ENCODE measurements around the gene HOXA5. TPM values are rescaled to one million over a fixed set of nuclear protein-coding genes. Genes with fewer than 3 reads are reported as not detected.

HOXA5 gene
- total and polyA plus RNA-seq, 8 donors: 2.9 to 53.1 (median 10.7) TPM

DNA sequence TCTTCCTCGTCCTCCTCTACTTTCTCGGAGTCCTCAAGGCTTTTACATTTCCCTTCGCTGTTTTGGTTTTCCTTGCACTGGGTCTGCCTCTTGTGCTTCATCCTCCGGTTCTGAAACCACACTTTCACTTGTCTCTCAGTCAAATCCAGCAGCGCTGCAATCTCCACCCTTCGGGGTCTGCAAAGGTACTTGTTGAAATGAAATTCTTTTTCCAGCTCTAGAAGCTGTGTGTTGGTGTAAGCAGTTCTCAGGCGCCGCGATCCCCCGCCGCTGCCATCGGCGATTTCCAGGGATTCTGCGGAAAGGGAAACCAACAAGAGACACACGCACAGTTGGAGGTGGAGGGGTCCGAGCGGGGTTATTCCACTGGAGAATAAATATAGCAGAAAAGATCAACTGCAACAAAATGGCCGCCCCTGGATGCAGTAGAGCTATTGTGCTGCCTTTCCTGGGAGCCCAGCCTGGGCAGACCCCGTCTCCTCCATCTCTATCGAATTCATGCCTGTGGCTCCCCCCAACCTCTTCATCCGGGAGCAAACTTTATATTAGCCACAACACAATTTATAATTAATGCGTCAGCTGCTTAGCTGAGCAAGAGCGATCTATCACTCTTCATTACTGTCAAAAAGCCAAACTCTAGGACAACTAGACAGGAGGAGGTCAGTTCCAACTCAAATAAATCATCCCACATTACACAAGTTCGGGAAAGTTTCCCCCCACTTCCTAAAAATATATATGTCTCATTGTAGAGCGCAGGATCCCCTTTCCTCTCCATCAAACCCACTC lies 42.1 kb downstream of the HOXA5 start:
- Histone ChIP-seq H3K36me3 (no peaks in the 10 kb centered on the region), H3K4me3 (peak overlapping the region; percentile 41 to 81 (median 52)), H3K27me3 (peaks cover 3 to 99% (median 74%) of the 10 kb centered on the region in 3 donors), H3K4me1 (peaks cover 8 to 54% (median 33%) of the 10 kb centered on the region in 4 donors), H3K27ac (peak overlapping the region; percentile 86 to 99 (median 94)), H3K9me3 (peaks cover 0 to under 1% (median 0%) of the 10 kb centered on the region in 4 donors)
- DNase-seq: peak in 1 of 2 donors; percentile 87
- 25 to 38% (median 35%) methylated on average over 25 of the region's 25 CpGs for WGBS, 5 donors
- peak in 2 of 3 donors; percentile 3 to 11 for TF ChIP-seq POLR2AphosphoS5 (IDR thresholded peaks at IDR 0.05)
- TF ChIP-seq EP300 (IDR thresholded peaks at IDR 0.05): no peak
- TF ChIP-seq, protein P1, sequence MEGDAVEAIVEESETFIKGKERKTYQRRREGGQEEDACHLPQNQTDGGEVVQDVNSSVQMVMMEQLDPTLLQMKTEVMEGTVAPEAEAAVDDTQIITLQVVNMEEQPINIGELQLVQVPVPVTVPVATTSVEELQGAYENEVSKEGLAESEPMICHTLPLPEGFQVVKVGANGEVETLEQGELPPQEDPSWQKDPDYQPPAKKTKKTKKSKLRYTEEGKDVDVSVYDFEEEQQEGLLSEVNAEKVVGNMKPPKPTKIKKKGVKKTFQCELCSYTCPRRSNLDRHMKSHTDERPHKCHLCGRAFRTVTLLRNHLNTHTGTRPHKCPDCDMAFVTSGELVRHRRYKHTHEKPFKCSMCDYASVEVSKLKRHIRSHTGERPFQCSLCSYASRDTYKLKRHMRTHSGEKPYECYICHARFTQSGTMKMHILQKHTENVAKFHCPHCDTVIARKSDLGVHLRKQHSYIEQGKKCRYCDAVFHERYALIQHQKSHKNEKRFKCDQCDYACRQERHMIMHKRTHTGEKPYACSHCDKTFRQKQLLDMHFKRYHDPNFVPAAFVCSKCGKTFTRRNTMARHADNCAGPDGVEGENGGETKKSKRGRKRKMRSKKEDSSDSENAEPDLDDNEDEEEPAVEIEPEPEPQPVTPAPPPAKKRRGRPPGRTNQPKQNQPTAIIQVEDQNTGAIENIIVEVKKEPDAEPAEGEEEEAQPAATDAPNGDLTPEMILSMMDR (IDR thresholded peaks at IDR 0.05): no peak
- intact Hi-C loops (cut with DNase I; ENCODE audit: low total_unique reads): no loop called here

DNA sequence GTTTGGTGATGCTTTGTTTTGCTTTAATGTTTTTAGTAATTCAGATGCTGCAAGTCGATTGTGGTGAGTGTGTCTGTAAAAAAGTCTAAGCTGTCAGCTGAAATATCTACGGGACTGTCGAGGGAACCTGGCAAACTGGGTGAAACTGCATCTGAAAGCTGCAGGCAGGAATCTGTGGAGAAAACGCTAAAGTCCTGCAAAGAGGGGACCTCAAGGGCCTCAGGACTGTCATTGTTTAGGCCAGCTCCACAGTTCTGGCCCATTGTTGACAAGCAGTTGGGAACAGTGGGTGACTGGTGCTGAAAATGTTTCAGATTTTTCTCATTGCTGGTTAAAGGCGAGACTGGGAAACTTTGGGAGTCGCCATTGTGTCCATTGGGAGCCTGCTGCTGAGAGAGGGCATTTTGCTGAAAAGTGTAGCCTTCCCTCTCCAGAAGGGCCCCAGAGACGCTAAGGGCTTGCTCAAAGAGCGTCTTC lies 42.7 kb downstream of the HOXA5 start:
- H3K36me3 ChIP-seq: no peaks in the 10 kb centered on the region
- H3K9me3 ChIP-seq: no peaks in the 10 kb centered on the region
- peak overlapping the region; percentile 72 to 99 (median 94) for H3K27ac ChIP-seq
- 42 to 70% (median 55%) methylated on average over 8 of the region's 8 CpGs for WGBS, 5 donors
- intact Hi-C loops (cut with DNase I; ENCODE audit: low total_unique reads): no loop called here
- DNase-seq: peak in 1 of 2 donors; percentile 61
- peak overlapping the region; percentile 41 to 81 (median 52) for H3K4me3 ChIP-seq
- H3K4me1 ChIP-seq: peaks cover 8 to 53% (median 33%) of the 10 kb centered on the region in 4 donors
- peaks cover 0 to 99% (median 75%) of the 10 kb centered on the region in 3 donors for H3K27me3 ChIP-seq
- TF ChIP-seq POLR2AphosphoS5 (IDR thresholded peaks at IDR 0.05) (no peak), EP300 (IDR thresholded peaks at IDR 0.05) (no peak), POLR2A (IDR thresholded peaks at IDR 0.05) (no peak)
- TF ChIP-seq, protein P1 (IDR thresholded peaks at IDR 0.05): no peak

DNA sequence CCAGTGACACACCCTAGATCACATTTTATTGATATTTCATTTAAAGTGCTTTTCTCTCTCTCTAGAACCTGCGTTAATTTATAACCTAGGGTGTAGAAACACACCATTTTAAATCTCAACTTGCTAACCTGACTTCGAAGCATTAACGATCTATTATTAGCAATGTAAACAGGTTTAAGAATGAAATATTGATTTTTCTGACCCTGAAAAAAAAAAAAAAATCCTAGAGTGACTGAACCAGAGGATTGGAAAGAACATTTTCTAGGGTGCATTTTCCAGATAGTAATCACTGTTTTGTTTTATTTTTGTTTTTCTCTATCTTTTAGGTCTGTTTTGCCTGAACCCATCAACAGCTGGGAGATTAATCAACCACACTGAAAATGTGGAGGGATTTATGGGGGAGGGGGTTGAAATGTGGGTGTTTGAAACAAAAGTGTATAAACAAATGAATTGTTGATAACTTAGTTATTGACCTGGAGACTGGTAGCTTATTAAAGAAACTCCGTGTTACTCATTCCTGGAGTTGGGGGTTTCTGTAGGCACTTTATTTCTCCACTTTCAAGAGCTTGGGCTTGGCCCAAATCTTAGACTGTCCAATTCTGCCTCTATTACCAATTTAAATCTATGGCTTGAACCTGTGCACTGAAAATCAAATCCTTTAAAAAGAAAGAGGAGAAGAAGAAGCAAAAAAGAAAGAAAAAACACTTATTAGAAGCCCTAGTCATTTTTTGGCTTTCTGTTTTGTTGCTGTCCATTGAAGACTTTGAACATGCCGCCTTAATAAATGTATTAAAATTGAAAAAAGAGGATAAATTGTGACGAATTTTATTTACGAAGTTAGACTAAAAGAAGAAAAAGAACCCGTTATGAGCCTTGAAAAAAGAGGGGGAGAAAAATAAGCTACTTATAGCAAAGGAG lies 43.8 kb downstream of the HOXA5 start:
- Histone ChIP-seq H3K36me3 (no peaks in the 10 kb centered on the region), H3K27ac (peak overlapping the region in 4 of 5 donors; percentile 86 to 99 (median 95)), H3K4me1 (peaks cover 8 to 44% (median 30%) of the 10 kb centered on the region in 4 donors), H3K27me3 (peaks cover 0 to 99% (median 78%) of the 10 kb centered on the region in 3 donors), H3K4me3 (peak overlapping the region in 3 of 4 donors; percentile 69 to 81 (median 72)), H3K9me3 (no peaks in the 10 kb centered on the region)
- no peak for TF ChIP-seq EP300 (IDR thresholded peaks at IDR 0.05)
- TF ChIP-seq POLR2A (IDR thresholded peaks at IDR 0.05): no peak
- TF ChIP-seq, protein P1 (IDR thresholded peaks at IDR 0.05): no peak
- no peak for TF ChIP-seq POLR2AphosphoS5 (IDR thresholded peaks at IDR 0.05)
- peak in 1 of 2 donors; percentile 22 for DNase-seq
- 48 to 61% (median 57%) methylated on average over 8 of the region's 8 CpGs for WGBS, 5 donors
- intact Hi-C loops (cut with DNase I; ENCODE audit: low total_unique reads): no loop called here
